Bronchial epithelial cell (primary cell): ENCODE measurements around the gene ZNF225. TPM values are rescaled to one million over a fixed set of nuclear protein-coding genes. Genes with fewer than 3 reads are reported as not detected.

Experiments used
- DNase-seq: peaks from one replicate; pipeline ENCODE4 v3.0.0-alpha.2; 2010; ENCODE audit warnings: low read depth
- FAIRE-seq: peaks from 2 replicates; lab custom pipeline; 2011; peaks lifted over from hg19 to GRCh38; lab: Jason Lieb, UNC
- H3K27me3 ChIP-seq: 2 replicates; pipeline ENCODE4 v1.5.1; 2011; ENCODE audit warnings: low read length; ENCODE audit not compliant: control insufficient read depth, insufficient read depth
- H3K36me3 ChIP-seq: 2 replicates; pipeline ENCODE4 v1.5.1; 2011; ENCODE audit warnings: low read length; ENCODE audit not compliant: control insufficient read depth, insufficient read depth
- H3K4me3 ChIP-seq: 2 replicates; pipeline ENCODE4 v1.5.1; 2011; ENCODE audit warnings: mild to moderate bottlenecking, low read depth, low read length, control low read depth
- total RNA-seq: library from RNA; depleted of rRNA; stranded (reverse); fragments of >200 nt; gene quantifications from 2 replicates; pipeline ENCODE4 v1.2.1, GENCODE V29; 2014
- TF ChIP-seq, protein P1 (sequence below): IDR thresholded peaks from 2 replicates; pipeline ENCODE4 v1.5.1; 2011; ENCODE audit warnings: mild to moderate bottlenecking, moderate library complexity, low read length, control low read depth, inconsistent platforms; ENCODE audit not compliant: insufficient read depth, severe bottlenecking

The ZNF225 gene
- total RNA-seq, 1 donor from 2014 or later: 4.2 TPM

DNA sequence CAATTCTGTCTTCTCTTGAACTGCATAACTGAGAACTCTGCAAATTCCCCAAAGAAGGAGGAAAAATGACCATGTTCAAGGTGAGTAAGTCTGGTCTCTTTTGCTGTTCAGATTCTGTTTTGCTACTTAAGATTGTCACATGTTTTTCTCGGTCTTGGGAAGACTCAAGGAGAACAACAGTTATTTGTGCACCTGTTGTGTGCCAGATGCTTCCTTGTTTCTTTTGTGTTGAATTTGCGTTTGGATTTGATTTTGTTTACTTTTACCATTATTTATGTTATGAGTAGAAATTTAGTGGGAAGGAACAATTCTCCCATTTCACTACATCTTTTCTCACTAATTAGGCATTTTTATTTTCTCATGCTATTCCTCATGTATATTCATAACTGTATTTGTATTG is 36.9 kb upstream of the ZNF225 start:
- TF ChIP-seq, protein P1, sequence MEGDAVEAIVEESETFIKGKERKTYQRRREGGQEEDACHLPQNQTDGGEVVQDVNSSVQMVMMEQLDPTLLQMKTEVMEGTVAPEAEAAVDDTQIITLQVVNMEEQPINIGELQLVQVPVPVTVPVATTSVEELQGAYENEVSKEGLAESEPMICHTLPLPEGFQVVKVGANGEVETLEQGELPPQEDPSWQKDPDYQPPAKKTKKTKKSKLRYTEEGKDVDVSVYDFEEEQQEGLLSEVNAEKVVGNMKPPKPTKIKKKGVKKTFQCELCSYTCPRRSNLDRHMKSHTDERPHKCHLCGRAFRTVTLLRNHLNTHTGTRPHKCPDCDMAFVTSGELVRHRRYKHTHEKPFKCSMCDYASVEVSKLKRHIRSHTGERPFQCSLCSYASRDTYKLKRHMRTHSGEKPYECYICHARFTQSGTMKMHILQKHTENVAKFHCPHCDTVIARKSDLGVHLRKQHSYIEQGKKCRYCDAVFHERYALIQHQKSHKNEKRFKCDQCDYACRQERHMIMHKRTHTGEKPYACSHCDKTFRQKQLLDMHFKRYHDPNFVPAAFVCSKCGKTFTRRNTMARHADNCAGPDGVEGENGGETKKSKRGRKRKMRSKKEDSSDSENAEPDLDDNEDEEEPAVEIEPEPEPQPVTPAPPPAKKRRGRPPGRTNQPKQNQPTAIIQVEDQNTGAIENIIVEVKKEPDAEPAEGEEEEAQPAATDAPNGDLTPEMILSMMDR: no peak
- FAIRE-seq: no peak
- Histone ChIP-seq H3K4me3 (no peak overlapping the region), H3K27me3 (no peaks in the 10 kb centered on the region), H3K36me3 (peaks cover 1% of the 10 kb centered on the region)
- no peak for DNase-seq

DNA sequence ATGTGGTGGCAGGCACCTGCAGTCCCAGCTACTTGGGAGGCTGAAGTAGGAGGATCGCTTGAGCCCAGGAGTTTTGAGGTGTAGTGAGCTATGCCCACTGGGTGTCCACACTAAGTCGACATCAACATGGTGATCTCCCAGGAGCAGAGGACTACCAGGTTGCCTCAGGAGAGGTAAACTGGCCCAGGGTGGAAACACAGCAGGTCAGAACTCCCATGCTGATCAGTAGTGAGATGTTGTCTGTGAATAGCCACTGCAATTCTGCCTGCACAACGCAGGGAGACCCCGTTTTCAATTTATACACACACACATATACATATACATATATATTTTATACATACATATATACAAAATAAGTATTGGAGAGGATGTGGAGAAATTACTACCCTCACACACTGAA is 21.1 kb upstream of the ZNF225 start:
- no peaks in the 10 kb centered on the region for H3K27me3 ChIP-seq
- no peak overlapping the region for H3K4me3 ChIP-seq
- TF ChIP-seq, protein P1: no peak
- DNase-seq (no peak), FAIRE-seq (no peak)
- no peaks in the 10 kb centered on the region for H3K36me3 ChIP-seq

DNA sequence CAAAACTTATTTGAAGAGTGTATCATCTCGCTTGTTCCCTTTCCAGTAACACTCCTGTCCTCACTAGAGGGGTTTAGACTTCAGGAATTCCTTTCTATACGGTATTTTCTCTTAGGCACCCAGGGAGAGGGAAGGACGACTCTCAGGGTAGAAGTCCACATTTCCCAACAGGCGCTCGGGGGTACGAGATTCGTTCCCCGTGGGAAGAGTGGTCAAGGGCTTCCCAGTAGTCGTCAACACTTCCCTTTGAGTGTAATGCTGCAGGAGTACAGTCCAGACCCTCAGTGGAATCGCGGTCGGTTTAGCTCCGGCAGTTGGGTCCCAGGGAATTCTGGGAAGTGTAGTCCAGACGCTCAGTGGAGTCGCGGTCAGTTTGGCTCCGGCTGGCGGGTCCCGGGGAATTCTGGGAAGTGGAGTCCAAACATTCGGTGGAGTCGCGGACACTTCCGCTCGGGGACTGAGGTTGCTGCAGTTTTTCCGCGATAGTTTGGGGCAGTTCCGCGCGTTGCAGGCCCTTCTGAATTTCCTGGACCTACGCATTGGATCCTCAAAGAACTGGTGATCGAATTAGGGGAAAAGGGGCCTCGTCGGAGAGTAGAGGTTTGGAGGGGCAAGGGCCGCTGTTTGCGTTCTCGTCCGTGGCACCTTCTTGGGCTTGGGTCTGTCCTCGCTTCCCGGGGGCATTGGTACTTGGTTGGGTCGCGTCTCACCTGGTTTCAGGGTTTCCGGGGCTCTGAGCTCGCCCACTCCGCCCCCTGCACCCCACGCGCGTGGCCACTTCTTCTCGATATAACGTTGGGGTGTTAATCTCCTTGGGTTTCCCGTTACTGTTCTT is 19.1 kb upstream of the ZNF225 start, which contains the start of gene ZNF224:
Gene ZNF224 (plus strand): TSS at position 431 of the 835 bp plus-strand sequence. CDS start 3,513 bp downstream, outside the sequence.
- Histone ChIP-seq H3K27me3 (no peaks in the 10 kb centered on the region), H3K36me3 (peaks cover 2% of the 10 kb centered on the region), H3K4me3 (peak within 1 kb of the TSS; percentile 94)
- TF ChIP-seq, protein P1: no peak
- FAIRE-seq: peak; percentile 28
- DNase-seq: peak; percentile 83

DNA sequence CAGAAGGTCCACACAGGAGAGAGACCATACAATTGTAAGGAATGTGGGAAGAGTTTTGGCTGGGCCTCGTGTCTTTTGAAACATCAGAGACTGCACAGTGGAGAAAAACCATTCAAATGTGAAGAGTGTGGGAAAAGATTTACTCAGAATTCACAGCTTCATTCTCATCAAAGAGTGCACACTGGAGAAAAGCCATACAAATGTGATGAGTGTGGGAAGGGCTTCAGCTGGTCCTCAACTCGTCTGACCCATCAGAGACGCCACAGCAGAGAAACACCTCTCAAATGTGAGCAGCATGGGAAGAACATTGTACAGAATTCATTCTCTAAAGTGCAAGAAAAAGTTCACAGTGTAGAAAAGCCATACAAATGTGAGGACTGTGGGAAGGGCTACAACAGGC is 5.4 kb upstream of the ZNF225 start:
- TF ChIP-seq, protein P1: no peak
- H3K27me3 ChIP-seq: no peaks in the 10 kb centered on the region
- FAIRE-seq: peak; percentile 93
- H3K4me3 ChIP-seq: no peak overlapping the region
- H3K36me3 ChIP-seq: peaks cover 5% of the 10 kb centered on the region
- no peak for DNase-seq

DNA sequence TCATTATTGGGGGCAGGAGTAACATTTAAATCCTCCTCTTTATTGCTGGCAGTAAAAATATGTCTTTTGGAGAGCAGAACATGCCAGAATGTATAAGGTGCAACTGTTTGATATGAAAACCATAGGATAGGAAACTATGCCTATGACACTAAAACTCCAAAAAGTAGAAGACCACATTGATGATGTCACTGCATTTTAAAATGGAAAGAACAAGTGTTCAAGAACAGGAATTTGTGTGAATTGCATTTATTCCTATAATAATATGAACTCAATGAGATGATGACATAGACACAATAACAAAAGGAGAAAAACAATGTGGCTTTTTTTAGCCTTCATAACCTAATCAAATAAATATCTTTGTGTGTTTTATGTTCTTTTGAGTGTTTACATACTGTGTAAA is 3.7 kb upstream of the ZNF225 start:
- DNase-seq (no peak), FAIRE-seq (no peak)
- TF ChIP-seq, protein P1: no peak

More for the DNA sequence above, 3.7 kb upstream of the ZNF225 start:
- Histone ChIP-seq H3K27me3 (no peaks in the 10 kb centered on the region), H3K4me3 (no peak overlapping the region), H3K36me3 (peaks cover 5% of the 10 kb centered on the region)
